Glomerular visceral epithelial cell (primary cell): ENCODE measurements around the gene SNTA1.
"Not testable (repeated sequence)": the region's sequence is repeated elsewhere in the genome, so short reads cannot be mapped to it uniquely, and the experiment has no call there.

Experiments
- DNase-seq: peaks from one replicate; pipeline ENCODE4 v3.0.0-alpha.2; 2016; ENCODE audit errors: extremely low spot score

Gene SNTA1

DNA sequence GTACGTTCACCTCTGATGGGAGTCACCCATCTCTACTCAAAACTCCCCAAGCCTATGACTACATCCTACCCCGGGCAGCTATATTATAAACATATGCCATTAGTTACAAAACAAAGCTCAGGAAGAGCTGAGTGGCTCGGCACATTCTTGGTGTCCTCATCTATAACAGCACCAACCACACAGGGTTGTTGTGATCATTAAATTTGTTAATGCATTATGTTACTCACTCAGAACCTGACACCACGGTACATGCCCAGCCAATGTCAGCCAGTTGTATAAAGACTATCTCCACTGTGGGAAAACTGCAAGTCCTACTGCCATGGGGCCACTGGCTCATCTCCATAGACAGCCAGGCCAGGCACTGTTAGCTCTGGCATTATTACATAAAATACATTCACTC, 50.0 kb downstream of the SNTA1 start:
- DNase-seq = no peak

DNA sequence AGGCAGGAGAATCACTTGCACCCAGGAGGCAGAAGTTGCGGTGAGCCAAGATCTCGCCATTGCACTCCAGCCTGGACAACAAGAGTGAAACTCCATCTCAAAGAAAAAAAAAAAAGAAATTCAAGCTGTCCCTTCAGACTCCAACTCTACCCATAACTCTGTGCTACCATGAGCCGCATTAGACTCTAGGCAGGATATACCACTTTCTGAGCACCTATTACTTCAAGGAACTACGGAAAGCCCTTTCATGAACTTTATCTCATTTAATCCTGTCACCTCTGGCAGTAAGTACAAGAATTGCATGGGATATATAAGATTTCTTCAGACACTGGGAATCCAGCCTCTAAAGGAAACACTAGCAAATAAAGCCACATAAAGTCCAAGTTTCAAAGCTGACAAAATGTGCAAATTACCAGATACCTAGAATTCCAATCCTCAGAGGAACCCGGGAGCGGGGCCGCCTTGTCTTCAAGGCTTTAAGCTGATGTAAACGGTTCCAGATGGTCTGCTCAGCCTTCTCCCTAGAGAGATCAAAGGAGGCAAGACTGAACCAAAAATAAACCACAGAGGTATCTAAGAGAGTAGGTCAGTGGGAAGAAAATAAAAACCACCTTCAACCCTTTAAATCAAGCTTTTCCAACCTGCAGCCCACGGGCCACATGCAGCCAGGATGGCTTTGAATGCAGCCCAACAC, 51.7 kb downstream of the SNTA1 start:
- DNase-seq = no peak

DNA sequence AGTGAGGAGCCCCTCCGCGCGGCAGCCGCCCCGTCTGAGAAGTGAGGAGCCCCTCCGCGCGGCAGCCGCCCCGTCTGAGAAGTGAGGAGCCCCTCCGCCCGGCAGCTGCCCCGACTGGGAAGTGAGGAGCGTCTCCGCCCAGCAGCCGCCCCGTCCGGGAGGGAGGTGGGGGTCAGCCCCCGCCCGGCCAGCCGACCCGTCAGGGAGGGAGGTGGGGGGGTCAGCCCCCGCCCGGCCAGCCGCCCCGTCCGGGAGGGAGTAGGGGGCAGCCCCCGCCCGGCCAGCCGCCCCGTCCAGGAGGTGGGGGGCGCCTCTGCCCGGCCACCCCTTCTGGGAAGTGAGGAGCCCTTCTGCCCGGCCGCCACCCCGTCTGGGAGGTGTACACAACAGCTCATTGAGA, 54.2 kb downstream of the SNTA1 start:
- DNase-seq = not testable (repeated sequence)

DNA sequence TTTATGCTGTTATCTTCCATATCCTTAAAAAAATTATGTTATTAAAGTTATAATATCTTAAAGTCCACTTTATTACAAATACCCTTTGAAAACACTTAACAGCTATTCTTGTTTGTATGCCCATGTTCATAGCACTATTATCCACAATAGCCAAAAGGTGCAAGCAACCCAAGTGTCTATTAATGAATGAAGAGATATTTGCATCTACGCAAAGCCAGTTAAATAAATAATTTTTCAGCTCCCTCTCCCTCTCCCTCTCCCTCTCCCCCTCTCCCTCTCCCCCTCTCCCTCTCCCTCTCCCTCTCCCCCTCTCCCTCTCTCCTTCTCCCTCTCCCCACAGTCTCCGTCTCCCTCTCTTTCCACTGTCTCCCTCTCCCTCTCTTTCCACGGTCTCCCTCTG, 55.3 kb downstream of the SNTA1 start:
- DNase-seq = no peak

DNA sequence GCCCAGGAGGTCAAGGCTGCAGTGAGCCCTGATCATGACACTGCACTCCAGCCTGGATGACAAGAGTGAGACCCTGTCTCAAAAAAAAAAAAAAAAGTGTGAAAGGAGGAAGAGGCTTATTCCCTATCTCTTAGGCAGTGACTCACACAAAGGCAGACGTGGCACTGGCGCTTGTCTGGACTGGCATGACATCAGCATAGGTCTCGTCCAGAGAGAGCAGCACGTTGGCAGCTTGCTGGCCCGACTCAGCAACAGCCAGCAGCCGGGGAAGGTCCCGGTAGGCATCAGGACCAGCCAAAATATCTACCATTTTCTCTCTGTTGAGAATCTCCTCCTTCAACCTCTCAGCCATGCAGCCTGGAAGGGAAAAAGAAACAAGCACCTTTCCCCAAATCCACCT, 56.4 kb downstream of the SNTA1 start:
- DNase-seq = peak; percentile 85

DNA sequence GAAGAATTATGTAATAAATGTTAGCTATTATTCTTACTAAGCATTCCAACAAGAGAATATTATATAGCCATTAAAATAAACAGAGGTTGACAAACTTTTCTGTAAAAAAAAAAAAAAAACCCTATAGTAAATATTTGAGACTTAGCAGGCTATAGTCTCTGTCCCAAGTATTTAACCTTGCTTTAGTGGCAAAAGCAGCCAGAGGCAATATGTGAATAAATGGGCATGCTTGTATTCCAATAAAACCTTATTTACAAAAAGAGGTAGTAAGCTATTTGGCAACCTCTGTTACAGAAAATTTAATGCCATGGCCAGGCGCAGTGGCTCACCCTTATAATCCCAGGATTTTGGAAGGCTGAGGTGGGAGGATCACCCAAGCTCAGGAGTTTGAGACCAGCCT, 56.9 kb downstream of the SNTA1 start:
- DNase-seq = no peak

DNA sequence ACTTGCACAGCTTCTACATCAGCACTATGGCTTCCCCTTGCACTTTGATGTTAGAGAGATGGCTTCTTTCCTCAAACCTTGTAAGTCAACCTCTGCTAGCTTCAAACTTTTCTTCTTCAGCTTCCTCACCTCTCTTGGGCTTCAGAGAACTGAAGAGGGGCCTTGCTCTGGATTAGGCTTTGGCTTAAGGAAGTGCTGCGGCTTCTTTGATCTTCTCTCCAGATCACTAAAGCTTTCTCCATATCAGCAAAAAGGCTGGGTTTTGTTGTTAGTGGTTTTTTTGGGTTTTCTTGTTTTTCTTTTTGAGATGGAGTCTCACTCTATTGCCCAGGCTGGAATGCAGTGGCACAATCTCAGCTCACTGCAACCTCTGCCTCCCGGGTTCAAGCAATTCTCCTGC, 66.2 kb downstream of the SNTA1 start:
- DNase-seq = no peak

DNA sequence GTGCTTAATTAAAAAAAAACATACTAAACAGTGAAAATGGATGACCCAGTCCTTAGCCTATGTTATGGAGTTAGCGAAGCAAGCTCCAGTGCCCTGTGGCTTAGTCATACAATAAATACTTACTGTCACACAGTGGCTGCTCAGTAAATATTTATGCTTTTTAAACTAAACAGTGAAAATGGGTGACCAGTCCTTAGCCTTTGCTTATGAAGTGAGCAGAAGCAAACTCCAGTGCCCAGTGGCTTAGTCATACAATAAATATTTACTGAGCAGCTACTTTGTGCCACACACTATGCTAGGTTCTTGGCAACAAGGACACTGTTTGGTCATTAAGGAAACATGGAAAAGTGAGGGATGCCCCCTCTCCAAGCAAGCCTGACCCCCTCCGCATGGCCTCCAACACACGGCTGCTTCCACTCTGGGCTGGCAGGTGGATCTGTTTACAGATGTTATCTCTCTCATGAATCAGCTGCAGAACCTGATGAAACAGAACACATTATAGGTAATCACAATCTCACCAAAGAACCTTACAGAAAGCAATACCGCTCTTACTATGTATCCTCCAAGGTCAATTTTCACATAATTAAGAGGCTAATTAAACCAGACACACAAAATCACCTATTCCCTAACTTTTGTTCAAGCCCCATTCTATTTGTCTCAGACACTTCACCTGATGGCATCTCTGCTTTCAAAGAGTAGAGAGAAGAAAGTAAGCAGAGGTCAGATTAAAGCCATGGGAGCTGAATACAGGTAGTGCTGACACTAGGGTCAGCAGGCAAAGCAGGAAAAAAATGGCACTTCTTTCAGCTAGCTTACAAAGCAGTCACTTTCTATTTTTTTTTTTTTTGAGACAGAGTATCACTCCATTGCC, 69.6 kb downstream of the SNTA1 start:
- DNase-seq = peak; percentile 60

DNA sequence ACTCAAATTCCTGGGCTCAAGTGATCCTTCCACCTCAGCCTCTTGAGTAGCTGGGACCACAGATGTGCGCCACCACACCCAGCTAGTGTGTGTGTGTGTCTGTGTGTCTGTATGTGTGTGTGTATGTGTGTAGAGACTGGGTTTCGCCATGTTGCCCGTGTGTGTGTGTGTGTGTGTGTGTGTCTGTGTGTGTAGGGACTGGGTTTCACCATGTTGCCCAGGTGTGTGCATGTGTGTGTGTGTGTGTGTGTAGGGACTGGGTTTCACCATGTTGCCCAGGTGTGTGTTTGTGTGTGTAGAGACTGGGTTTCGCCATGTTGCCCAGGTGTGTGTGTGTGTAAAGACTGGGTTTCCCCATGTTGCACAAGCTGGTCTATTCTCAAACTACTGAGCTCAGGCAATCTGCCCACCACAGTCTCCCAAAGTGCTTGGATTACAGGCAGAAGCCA, 70.5 kb downstream of the SNTA1 start:
- DNase-seq = peak; percentile 45

DNA sequence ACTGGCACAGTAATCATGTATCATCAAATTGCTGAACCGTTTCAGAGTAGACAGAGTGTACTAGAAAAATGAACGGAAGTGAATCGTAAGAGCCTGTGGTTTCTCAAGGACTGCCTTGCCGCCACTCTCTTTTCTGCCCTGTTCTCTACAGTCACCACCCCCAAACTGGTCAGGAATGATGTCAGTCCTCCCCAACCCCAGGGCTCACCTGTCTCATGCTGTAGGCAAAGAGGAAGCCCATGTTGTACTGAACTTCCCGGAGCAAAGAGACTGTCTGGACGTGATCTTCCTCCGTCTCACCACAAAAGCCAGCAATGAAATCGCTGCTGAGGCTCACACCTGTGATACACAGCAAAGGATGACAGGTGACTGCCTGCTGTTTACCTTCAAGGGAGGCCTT, 73.3 kb downstream of the SNTA1 start:
- peak; percentile 88 for DNase-seq

DNA sequence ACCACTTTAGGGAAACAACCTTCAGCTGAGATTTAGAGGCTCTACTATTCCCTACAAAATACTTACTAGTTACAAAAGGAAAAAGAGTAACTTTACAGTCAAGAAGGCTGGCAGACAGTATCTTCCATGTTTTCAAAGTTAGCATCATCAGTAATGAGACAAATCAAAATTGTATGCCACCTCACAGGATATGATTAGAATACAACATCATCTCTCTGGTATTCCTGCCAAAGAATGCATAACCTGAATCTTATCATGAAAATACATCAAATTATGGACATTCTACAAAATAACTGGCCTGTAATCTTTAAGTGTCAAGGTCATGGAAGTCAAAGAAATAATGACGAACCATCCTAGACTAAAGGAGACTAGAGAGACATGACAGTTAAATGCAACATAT, 80.7 kb downstream of the SNTA1 start:
- no peak for DNase-seq

DNA sequence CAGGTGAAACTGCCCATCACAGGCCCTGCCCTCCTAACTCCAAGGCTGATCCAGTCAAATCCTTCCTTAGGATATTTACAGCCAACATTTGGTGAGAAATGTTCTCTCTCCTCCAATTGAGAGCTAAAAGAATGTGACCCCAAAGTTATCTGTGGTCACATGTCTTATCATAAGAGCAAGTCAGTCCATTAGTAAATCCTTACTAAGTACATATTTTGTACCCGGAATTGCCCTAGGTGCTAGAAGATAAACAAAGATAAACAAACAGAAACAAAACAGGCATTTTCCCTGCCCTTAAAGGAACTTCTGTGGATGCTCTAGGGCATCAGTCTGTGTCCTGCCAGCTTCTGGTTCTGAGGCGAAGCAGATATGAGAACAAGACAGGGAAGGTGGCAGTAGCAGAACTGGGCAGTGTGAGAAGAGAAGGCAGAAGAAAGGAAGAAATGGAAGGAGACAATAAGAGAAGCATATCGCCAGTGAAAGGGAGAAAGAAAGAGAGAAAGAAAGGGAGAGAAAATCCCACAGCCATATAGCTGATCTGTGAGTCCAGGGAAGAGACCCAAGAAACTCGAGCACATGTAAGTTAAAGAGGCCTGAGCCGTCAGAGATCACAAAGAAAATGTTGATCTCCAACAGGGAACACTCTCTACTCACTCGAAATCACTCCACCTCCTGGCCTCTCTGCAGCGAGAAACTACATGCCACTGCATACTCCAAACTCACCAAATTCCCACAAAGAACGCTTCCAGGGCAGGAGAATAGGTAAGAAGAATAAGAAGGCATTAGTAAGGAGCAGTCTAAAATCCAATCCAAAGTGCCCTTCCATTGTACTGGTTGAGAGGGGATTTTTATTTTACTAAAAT, 83.9 kb downstream of the SNTA1 start:
- DNase-seq = no peak
